Prostate gland (tissue), 2 donors: ENCODE results near the gene S1PR1.

Source experiments
- CTCF ChIP-seq, 4 experiments: fragments of 200-600 bp in 2 of 4; fragments of 450-650 bp in 2 of 4; sonication (generic) in 2 of 4; IDR thresholded peaks; 1 replicate in 3 of 4; 2 replicates in 1 of 4; pipeline ENCODE4 v1.5.1; 2016 to 2019; ENCODE audit warnings: antibody characterized with exemption in 4 of 4, mild to moderate bottlenecking in 2 of 4, moderate library complexity in 2 of 4
- POLR2A ChIP-seq: fragments of 450-650 bp; IDR thresholded peaks from one replicate; pipeline ENCODE4 v1.6.1; 2016; ENCODE audit warnings: antibody characterized with exemption, mild to moderate bottlenecking
- POLR2AphosphoS5 ChIP-seq: sonication (generic); formaldehyde crosslinking; IDR thresholded peaks from one replicate; pipeline ENCODE4 v1.6.1; 2017; ENCODE audit warnings: antibody characterized with exemption

- TF ChIP-seq CTCF (IDR thresholded peaks at IDR 0.05): no peak
- TF ChIP-seq POLR2A: no peak
- TF ChIP-seq POLR2AphosphoS5: no peak
Observed at GRCh38 chr1:101238031-101238628, 1.3 kb downstream of the S1PR1 start.
